A673 (cell line): ENCODE measurements around the gene SMIM12. TPM values are rescaled to one million over a fixed set of nuclear protein-coding genes. Genes with fewer than 3 reads are reported as not detected.

ENCODE experiments used
- BruUV-seq: library from RNA; stranded (reverse); fragments of 400-500 nt; replicated peaks from 2 replicates; lab custom pipeline; 2021; lab: Mats Ljungman, UMichigan
- CTCF ChIA-PET: fragments of 300-600 bp; sonication (Branson Sonifier 250); formaldehyde crosslinking; loops from one replicate; lab custom pipeline; 2022; ENCODE audit warnings: antibody characterized with exemption; lab: Charles Lee
- POLR2A ChIA-PET: fragments of 300-600 bp; sonication (Branson Sonifier 250); formaldehyde crosslinking; loops from one replicate; lab custom pipeline; 2022; ENCODE audit warnings: antibody characterized with exemption; ENCODE audit not compliant: low non-redundant PET; lab: Charles Lee
- DNase-seq: peaks from one replicate; pipeline ENCODE4 v3.0.0-alpha.2; 2015; ENCODE audit warnings: low spot score
- H3K27ac ChIP-seq: fragments of 200-600 bp; sonication (generic); 2 replicates; pipeline ENCODE4 v1.5.1; 2016; ENCODE audit warnings: mixed run types, low read depth, mild to moderate bottlenecking, mixed read lengths, antibody characterized with exemption, low read length; ENCODE audit not compliant: poor library complexity, severe bottlenecking
- H3K27me3 ChIP-seq: fragments of 200-600 bp; sonication (generic); replicated peaks from 2 replicates; pipeline ENCODE4 v1.6.1; 2017; ENCODE audit warnings: mixed run types, low read depth, mild to moderate bottlenecking, mixed read lengths, antibody characterized with exemption, low read length; ENCODE audit not compliant: insufficient read depth, poor library complexity
- H3K36me3 ChIP-seq: fragments of 200-600 bp; sonication (generic); 2 replicates; pipeline ENCODE4 v1.6.1; 2016; ENCODE audit warnings: mixed run types, mild to moderate bottlenecking, mixed read lengths, antibody characterized with exemption, low read length; ENCODE audit not compliant: insufficient read depth, poor library complexity, severe bottlenecking
- H3K4me1 ChIP-seq: fragments of 200-600 bp; sonication (generic); 2 replicates; pipeline ENCODE4 v1.6.1; 2017; ENCODE audit warnings: mixed run types, mild to moderate bottlenecking, mixed read lengths, antibody characterized with exemption, low read length; ENCODE audit not compliant: insufficient read depth, poor library complexity, severe bottlenecking
- H3K4me3 ChIP-seq: fragments of 200-600 bp; sonication (generic); 2 replicates; pipeline ENCODE4 v1.5.1; 2016; ENCODE audit warnings: low read depth, mixed run types, mild to moderate bottlenecking, mixed read lengths, low read length; ENCODE audit not compliant: poor library complexity, severe bottlenecking
- H3K9me3 ChIP-seq: fragments of 200-600 bp; sonication (generic); 2 replicates; pipeline ENCODE4 v1.6.1; 2016; ENCODE audit warnings: mixed run types, low read depth, mild to moderate bottlenecking, mixed read lengths, antibody characterized with exemption, low read length; ENCODE audit not compliant: poor library complexity, severe bottlenecking
- CTCF ChIP-seq: fragments of 300-800, 200-600 bp; sonication (generic); conservative IDR thresholded peaks from 2 replicates; pipeline ENCODE4 v1.5.1; 2017; ENCODE audit warnings: low read depth, mild to moderate bottlenecking, antibody characterized with exemption, low read length, moderate library complexity, mixed read lengths
- EZH2 ChIP-seq: fragments of 200-600 bp; sonication (generic); IDR thresholded peaks from 2 replicates; pipeline ENCODE4 v1.6.1; 2017; ENCODE audit warnings: borderline replicate concordance, low read depth, mild to moderate bottlenecking, mixed read lengths, antibody characterized with exemption, low read length; ENCODE audit not compliant: poor library complexity, severe bottlenecking
- intact Hi-C: fragments of 100-400 bp; cut with micrococcal nuclease; formaldehyde crosslinking; loops from one replicate; pipeline ENCODE4 v1.10.0; 2022; ENCODE audit not compliant: unreplicated experiment
- total RNA-seq: library from RNA; stranded (reverse); gene quantifications from 2 replicates; pipeline ENCODE4 v1.2.3, GENCODE V29; 2021

Gene SMIM12
- total RNA-seq, 1 experiment from 2014 or later: 37.5 TPM

GRCh38 chr1:34839526-34840305 lies 19.8 kb downstream of the SMIM12 start:
- BruUV-seq: no TSS peak
- H3K4me3 ChIP-seq: no peak overlapping the region
- ChIA-PET POLR2A (no interaction called here), CTCF (no interaction called here)
- DNase-seq: no peak
- H3K36me3 ChIP-seq: no peaks in the 10 kb centered on the region
- TF ChIP-seq CTCF: no peak
- TF ChIP-seq EZH2: no peak
- H3K4me1 ChIP-seq: no peaks in the 10 kb centered on the region
- H3K27me3 ChIP-seq: no peaks in the 10 kb centered on the region
- H3K9me3 ChIP-seq: no peaks in the 10 kb centered on the region
- no peak overlapping the region for H3K27ac ChIP-seq
- intact Hi-C loops: no loop called here

- intact Hi-C loops: no loop called here
- POLR2A ChIA-PET: no interaction called here
- BruUV-seq: no TSS peak
- H3K36me3 ChIP-seq: no peaks in the 10 kb centered on the region
- no peaks in the 10 kb centered on the region for H3K9me3 ChIP-seq
- CTCF ChIA-PET: no interaction called here
- no peaks in the 10 kb centered on the region for H3K4me1 ChIP-seq
- TF ChIP-seq EZH2 (no peak), CTCF (no peak)
- DNase-seq: no peak
- no peak overlapping the region for H3K27ac ChIP-seq
- H3K4me3 ChIP-seq: no peak overlapping the region
- no peaks in the 10 kb centered on the region for H3K27me3 ChIP-seq
These were observed 25.8 kb downstream of the SMIM12 start for GRCh38 chr1:34833711-34834110.

- H3K36me3 ChIP-seq: no peaks in the 10 kb centered on the region
- BruUV-seq: no TSS peak
- no peaks in the 10 kb centered on the region for H3K27me3 ChIP-seq
- ChIA-PET POLR2A (no interaction called here), CTCF (no interaction called here)
- no peak overlapping the region for H3K27ac ChIP-seq
- TF ChIP-seq CTCF (no peak), EZH2 (no peak)
- no peak overlapping the region for H3K4me3 ChIP-seq
- H3K4me1 ChIP-seq: no peaks in the 10 kb centered on the region
- DNase-seq: no peak
- intact Hi-C loops: no loop called here
- H3K9me3 ChIP-seq: no peaks in the 10 kb centered on the region
These were observed 27.8 kb downstream of the SMIM12 start for GRCh38 chr1:34831721-34832246.
